Measurements from ENCODE around the gene ARL2.
"Not testable (repeated sequence)": the region's sequence is repeated elsewhere in the genome, so short reads cannot be mapped to it uniquely, and the experiment has no call there.

The ARL2 gene

DNA sequence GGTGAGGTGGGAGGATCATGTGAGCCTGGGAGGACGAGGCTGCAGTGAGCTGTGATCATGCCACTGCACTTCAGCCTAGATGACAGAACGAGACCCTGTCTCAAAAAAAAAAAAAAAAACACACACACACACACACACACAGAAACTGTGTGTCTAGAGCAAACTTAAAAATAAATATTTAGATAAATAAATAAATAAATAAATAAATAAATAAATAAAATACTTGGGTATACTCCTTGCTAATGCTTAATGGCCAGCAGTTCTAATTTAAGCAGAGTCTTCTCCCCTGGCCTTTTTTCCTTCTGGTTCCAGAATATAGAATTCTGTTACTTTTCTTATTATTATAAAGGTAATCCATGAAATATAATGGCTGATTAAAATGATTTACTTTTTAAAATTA is 5.1 kb upstream of the ARL2 start:
- DNase-seq: no peak

DNA sequence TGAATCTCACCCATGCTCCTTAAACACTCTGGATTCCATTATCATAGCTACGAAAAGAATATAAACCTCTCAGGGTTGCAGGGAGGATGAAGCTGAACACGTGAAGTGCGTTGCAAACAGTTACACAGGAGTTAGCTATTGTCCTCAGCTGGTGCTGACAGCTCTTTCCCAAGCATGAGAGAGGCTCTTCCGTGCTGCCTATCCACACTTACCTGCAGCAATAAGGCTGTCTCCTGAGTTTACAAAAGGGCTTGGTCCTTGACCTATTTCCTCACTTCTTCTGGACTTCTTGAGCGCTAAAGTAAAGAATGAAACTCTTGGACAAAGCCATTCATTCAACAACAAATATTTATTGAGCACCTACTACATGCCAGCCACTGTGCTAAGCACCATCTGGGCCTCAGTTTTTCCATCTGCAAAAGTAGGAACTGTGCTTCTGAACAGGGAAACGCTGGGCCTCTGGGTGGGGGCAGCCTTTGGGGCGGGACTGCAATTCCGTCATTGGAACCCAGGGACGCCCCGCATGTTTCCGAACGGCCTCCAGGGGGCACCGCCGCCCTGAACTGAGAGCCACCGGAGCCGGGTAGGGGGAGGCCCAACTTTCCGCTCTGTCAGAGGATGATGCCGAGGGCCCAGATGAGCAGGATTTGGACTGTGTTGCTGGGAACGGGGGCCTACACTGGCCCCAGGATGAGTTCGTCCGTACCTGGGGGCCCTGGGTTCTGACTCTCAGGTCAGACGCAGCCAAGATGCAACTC is 651 bp upstream of the ARL2 start:
- DNase-seq: peak; percentile 57

DNA sequence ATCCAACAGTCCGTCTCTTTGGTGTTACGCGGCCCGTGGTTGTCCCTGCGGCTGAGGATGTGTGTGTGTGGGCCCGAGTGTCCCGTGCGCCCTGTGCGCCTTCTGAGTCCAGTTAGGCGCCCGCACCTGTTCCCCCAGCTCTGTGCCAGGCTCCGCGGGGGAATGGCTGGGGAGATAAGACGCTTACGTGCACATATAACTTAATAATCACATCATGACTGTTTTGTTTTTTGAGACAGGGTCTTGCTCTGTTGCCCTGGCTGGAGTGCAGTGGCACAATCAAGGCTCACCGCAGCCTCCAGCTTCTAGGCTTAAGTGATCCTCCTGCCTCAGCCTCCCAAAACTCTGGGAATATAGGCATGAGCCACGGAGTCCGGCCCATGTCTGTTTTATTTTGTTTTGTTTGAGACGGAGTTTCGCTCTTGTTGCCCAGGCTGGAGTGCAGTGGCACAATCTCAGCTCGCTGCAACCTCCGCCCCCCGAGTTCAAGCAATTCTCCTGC is 817 bp downstream of the ARL2 start:
- DNase-seq: no peak

DNA sequence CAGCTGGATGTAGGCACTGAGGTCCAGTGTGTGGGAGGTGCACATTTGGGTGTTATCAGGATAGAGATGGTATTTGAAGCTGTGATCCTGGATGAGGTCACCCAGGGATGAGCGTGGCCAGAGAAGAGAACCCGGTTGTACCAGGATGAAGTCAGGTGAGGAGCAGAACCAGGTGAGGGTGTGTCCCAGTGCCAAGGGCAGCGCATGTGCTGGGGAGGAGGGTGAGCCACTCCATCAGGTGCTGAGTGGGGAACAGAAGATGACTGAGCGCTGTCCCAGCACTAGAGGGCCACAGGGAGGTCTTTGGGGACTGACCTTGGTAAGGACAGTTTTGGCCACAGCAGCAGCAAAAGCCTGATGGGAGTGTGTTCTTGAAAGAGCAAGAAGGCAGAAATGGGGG is 2.7 kb downstream of the ARL2 start:
- DNase-seq: no peak

DNA sequence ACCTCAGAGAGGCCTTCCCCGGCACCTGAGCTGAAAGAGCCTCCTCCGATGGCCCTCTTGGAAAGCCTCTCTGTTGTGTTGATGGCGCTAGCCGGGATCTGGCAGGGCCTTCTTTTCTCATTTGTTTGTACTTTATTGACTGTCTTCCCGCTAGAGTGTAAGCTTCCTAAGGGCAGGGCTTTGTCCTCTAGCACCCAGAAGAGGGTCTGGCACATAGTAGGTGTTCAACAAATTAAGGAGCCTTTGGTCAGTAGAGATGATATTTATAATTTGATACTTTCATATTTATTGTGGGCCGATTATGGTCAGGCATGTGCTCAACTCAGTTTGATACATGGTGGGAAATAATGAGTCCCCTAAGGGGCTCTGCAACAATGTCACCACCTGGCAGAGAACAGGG is 4.0 kb downstream of the ARL2 start:
- DNase-seq: no peak

DNA sequence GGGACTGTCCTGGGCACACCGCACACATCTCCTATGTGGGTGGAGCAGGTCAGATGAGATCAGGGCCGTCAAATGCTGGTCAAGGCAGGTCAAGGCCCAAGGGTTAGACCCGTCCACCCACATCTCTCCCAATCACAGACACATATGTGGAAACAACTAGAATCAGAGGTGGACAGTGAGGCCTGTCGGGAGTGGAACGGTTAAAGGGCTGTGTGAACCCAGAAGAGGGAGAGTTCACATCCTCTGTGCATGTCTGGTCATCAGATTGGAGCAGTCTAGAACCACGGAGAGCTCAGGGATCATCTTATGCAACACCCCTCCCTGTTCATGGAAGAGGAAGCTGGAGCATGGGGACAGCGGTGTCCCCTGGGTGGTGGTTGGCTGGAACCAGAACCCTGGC is 5.9 kb downstream of the ARL2 start:
- no peak for DNase-seq

DNA sequence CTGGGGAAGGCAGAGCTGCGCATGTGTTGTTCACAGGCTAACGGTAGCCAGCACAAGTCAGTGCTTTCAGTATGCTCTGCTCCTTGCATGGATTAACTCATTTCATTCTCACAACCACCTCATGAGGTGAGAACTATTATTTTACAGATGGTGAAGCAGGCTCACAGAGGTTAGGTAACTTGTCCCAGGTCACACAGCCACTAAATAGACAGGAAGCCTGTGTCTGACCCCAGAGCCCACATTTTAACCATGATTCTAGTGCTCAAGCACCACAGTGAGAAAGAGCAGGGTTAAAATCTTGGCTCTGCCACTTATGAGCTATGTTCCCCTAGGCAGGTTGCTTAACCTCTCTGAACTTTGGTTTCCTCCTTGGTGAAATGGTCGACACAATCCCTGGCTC is 7.0 kb downstream of the ARL2 start:
- DNase-seq: no peak

DNA sequence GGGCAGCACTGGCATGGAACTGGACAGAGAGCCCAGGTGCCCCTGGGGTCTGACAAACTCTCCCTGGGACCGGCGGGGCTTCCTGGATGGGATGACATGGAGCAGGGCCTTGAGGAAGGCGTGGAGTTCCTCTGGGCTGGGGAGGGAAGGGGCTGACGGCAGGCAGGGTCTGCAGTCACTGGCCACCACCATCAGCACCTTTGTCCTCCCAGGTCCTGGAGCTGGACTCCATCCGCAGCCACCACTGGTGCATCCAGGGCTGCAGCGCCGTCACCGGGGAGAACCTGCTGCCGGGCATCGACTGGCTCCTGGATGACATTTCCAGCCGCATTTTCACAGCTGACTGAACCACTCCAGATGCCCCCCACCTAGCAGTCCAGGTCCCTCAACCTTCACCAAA is 7.5 kb downstream of the ARL2 start:
- DNase-seq: no peak

DNA sequence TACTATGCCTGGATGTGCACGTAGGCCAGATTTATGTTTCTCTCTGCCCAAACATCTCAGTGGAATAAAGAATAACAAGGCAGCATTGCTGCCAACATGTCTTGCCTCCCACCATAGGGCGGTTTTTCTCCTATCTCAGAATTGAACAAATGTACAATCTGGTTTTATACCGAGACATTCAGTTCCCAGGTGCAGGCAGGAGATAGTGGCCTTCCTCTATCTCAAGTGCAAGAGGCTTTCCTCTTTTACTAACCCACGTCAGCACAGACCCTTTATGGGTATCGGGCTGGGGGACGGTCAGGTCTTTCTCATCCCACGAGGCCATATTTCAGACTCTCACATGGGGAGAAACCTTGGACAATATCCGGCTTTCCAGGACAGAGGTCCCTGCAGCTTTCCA is 9.5 kb downstream of the ARL2 start:
- DNase-seq: not testable (repeated sequence)

DNA sequence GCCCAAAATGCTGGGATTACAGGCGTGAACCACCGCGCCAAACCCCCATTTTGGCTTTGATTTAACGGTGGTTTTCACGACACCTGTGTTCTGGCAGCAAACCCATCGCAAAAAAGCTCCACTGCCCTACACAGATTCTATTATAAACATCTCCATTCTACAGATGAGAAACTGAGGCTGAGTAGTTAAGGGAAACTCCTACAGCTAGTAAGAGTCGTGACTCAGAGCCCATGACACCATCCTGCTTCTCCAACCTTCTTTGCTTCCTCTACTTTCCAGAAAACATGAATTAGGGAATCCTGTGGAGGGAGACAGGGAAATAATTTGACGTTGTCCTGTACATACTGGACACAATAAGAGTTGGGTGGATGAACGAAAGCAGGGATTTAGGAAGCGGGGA is 12.8 kb downstream of the ARL2 start:
- DNase-seq: no peak

DNA sequence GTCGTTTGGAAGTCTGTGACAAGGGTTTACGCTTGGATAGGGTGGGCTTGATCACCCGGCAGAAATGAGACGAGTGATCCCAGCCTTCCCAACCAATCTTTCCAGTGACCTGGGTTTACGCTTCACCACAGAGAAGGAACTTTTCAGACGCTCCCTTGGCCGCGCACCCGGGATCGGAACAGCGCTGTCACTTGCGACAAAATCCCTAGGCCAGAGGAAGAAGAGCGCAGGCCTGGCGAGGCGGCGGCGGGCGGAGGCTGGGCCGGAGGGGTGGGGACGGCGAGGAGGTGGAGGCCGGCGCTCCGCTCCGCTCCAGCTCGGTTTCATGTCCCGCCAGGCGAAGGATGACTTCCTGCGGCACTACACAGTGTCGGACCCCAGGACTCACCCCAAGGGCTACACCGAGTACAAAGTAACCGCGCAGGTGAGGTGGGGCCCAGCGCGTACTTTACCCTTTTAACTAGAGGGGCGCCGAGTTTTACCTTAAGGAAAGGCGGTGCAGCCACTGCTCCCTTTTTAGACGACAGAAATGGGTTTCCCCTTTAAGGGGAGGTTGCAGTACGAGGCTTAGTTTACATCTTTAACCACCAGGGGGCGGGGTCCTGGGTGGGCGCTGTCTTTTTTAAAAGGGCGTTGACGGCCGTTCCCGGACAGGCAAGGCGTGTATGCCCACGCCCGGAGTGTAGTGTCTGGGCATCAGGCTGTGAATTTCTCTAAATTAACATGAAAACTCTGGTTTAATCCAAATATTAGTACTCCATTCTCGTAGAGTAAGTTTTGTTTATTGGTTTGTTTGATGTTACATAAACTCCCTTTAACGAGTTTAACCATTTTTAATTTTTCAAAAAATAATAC is 13.5 kb downstream of the ARL2 start, which contains the start of gene SNX15:
Gene SNX15, plus strand, starts transcription at position 227 of the 855 bp plus-strand sequence. Its CDS starts 99 bp downstream, at position 326.
- peak; percentile 83 for DNase-seq

DNA sequence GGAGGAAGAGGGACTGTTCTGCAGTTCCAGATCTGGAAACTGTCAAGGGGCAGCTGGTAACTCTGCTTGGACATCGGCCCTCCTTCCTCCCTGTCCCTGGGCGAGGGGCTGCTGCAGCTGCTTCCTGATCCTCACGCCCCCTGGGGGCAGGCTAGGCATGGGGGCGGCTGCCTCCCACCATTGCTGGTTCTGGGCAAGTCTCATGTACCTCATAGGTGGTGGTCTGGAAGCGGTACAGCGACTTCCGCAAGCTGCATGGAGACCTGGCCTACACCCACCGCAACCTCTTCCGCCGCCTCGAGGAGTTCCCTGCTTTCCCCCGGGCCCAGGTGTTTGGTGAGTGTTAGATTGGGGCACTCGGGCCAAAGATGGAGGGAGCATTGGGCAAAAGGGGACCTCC is 18.3 kb downstream of the ARL2 start:
- DNase-seq: no peak

DNA sequence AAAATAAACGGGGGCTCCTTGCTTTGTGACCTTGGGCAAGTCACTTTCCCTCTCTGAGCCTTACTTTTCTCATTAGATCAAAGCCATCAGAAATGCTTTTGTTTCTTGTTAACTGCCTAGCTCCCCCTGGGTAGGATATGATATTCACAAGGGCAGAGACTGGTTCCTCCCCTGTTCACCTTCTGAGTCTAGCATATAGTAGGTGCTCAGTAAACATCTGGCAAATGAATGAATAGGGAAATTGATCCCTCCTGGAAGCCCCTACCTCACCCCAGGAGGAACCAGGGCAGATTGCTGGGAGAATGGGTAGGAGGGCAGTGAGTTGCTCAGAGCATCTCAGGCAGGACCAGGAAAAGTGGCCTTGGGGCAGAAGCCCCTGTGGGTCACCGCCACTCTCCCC is 20.5 kb downstream of the ARL2 start:
- DNase-seq: no peak

DNA sequence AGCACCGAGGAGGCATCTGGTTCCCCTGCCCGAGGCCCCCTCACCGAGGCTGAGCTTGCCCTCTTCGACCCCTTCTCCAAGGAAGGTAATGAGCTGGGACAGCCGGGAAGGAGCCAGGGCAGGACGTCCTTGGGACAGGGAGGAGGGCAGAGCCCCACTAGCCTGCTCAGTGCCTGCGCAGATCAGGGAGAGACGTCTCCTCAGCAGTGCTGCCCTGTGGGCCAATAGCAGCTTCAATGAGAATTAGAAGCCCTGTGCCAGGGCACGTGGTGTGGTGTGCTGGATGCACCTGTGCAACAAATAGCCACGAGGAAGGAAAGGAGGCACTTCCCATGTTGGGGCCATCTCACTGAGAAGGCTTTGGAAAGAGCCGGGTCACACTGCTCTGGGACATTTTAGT is 21.6 kb downstream of the ARL2 start:
- DNase-seq: no peak

DNA sequence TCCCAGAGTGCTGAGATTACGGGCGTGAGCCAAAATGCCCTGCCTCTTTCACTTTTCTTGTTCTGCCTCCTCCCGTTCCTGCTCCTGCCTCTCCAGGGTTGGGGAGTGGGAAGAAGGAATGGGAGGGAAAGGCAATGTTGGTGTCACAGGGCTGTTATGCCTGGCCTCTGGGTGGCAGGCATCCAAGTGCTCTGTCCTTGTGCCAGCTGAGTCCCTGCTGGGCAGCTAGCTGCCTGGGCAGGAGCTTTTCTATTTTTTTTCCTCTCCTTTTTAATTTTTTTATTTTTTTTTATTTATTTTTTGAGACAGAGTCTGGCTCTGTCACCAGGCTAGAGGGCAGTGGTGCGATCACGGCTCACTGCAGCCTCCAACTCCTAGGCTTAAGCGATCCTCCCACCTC is 23.0 kb downstream of the ARL2 start:
- no peak for DNase-seq

DNA sequence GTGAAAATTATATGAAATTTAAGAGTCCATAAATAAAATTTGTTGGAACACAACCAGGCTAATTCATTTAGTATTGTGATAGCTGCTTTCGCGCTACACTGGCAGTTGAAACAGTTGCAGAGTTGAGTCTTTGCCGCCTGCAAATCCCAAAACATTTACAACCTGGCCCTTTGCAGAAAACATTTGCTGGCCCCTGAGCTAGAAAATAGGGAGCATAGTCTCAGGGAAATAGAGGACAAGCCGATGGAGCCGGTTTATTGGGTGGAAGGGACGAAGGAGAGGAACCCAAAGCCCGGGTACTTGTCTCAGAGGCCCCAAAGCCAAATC is 26.5 kb downstream of the ARL2 start:
- DNase-seq: no peak

DNA sequence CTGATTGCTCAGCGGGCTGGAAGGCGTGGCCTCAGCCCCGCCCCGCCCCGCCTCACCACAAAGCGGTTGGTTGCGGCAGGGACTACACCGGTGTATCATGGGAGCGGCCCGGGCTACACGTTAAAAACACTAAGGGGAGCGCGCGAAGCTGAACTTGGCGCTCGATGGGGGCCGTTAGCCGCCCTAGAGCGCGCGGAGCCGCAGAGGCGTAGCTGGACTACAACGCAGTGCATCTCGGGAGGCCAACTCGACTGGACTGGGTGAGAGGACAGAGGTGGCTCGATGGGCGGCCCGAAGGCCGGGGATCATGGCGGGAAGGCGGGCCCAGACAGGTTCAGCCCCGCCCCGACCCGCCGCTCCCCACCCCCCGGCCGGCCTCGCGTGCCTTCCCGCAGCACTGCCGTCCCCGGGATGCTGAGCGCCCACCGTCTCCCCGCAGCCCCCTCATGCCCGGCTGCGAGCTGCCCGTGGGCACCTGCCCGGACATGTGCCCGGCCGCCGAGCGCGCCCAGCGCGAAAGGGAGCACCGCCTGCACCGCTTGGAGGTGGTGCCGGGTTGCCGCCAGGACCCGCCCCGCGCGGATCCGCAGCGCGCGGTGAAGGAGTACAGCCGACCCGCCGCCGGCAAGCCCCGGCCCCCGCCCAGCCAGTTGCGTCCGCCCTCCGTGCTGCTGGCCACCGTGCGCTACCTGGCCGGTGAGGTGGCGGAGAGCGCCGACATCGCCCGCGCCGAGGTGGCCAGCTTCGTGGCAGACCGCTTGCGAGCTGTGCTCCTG is 27.1 kb downstream of the ARL2 start, which contains the start of gene SAC3D1:
Gene SAC3D1, plus strand, starts transcription at position 364 of the 776 bp plus-strand sequence. Its CDS starts 83 bp downstream, at position 447.
- DNase-seq: peak; percentile 85

DNA sequence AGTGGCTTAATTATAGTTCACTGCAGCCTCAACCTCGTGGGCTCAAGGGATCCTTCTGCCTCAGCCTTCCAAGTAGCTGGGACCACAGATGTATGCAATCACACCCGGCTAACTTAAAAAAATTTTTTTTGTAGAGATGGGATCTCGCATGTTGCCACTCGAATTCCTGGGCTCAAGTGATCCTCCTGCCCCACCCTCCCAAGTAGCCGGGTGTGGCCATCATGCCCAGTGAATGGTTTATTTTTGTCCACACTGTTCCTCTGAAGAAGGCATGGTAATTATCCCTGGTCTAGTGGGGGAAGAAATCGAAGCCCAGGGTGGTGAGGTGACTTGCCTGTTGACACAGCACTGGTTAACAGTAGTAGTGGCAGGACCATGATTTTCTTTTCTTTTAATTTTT is 28.9 kb downstream of the ARL2 start:
- DNase-seq: no peak

DNA sequence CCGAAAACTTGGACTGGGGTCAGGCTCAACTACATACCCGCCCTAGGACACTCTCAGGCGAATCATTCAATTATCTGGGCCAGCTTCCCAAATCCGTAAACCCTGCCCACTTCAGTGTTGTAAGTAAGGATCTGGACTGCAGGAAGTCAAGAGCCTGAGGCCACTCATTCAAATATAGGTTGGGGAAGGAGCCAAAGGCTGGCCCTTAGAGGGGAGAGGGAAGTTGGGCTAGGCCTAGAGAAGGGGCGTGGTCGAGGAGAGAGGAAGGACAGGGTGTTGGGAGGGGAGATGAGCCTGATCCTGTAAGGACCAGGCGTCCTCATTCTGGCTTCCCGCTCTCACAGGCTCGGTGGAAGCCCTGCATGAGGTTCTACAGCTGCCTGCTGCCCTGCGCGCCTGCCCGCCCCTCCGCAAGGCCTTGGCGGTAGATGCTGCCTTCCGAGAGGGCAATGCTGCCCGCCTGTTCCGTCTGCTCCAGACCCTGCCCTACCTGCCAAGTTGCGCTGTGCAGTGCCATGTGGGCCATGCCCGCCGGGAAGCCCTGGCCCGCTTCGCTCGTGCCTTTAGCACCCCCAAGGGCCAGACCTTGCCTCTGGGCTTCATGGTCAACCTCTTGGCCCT is 30.0 kb downstream of the ARL2 start:
- no peak for DNase-seq

DNA sequence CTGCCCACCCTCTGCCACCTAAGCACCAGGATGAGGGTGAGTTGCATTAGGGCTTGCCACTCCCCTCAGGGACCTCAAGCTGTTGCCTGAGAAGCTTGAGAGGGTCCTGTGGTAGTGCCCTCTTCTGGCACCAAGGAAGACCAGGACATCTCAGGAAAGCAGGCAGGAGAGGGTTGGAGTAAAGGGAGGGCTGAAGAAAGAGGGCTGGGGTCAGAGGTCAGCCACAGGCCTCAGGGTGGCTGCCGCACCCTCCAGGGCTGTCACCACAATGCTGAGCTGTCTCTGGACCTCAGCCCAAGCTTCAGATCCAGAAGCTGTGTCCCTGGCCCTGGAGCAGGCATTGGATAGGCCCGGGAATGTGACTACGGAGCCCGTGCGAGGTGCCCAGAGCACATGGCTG is 31.1 kb downstream of the ARL2 start:
- DNase-seq: no peak

DNA sequence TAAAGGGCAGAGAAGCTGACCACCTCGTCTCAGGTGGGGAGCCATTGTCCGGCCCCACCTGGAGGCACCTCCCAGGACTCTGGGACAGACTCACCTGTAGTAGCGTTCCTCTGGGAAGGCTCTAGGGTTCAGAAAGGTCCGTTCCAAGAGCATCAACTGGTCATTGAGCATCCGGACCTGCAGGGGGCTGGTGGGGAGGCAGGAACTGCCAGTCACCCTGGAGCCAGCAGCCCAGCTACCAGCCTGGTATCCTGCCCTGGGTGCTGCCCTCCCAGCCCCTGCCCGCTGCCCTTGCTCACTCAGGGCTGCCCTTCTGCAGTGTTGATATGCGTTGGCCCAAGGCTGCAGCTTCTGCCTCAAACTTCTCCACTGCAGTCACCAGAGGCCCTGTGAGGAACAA is 31.8 kb downstream of the ARL2 start:
- DNase-seq: no peak

DNA sequence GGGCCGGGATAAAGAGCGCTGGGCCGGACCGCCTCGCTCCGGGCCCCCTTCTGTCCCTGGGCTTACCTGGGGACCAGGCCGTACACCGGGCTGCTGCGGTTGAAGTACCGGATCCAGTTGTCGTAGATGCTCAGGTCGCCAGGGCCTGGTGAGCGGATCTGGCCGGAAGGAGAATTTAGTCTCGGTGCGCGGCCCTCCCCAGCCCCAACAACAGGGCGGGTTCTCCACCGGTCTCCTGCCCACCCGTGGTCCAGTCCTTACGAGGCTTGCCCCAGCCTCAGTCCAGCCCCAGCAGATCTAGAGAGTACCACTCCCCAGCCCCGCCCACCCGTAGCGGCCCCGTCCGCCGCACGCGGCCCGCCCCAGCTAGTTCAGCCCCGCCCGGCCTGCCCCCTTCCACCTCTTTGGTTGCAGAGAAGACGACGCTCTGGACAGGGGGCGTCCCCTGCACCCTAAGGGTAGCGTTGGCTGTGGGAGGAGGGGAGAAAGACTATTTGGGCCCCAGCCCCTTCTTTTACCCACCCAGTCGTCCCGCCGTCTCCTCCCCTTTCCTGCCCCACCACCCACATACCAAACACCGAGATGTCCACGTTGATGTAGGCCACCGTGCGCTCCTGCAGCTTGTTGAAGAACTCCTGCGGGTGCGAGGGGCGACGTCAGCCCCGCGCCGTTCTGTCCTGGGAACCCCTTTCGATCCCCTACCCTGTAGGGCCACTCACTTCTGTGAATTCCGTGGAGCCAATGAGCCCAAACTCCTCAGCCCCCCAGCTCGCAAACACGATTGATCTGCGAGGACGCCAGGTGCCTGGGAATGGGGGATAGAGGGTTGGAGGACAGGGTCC is 33.8 kb downstream of the ARL2 start:
- no peak for DNase-seq
